ENCODE results near the gene KRT81.

DNA sequence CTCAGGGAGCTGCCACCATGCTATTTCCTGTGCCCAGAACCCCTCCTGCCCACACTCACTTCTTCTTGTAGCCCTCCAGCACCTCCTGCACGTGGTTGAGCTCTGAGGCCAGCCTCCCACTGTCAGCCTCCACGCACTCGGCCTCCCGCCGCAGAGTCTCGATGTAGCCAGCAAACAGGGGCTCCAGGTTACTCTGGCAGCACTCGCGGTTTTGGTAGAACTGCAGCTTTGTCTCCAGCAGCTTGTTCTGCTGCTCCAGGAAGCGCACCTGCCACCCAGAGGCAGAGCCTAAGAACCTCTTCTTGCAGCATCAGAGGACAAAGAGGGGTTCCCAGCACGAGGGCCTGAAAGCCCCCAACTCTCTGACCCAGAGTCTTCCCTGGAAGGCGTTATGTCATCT, 27.8 kb upstream of the KRT81 start:
- TF ChIP-seq, protein P1, sequence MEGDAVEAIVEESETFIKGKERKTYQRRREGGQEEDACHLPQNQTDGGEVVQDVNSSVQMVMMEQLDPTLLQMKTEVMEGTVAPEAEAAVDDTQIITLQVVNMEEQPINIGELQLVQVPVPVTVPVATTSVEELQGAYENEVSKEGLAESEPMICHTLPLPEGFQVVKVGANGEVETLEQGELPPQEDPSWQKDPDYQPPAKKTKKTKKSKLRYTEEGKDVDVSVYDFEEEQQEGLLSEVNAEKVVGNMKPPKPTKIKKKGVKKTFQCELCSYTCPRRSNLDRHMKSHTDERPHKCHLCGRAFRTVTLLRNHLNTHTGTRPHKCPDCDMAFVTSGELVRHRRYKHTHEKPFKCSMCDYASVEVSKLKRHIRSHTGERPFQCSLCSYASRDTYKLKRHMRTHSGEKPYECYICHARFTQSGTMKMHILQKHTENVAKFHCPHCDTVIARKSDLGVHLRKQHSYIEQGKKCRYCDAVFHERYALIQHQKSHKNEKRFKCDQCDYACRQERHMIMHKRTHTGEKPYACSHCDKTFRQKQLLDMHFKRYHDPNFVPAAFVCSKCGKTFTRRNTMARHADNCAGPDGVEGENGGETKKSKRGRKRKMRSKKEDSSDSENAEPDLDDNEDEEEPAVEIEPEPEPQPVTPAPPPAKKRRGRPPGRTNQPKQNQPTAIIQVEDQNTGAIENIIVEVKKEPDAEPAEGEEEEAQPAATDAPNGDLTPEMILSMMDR (conservative IDR thresholded peaks at IDR 0.05; ENCODE audit: low read length): peak; percentile 57
- no peak for TF ChIP-seq EZH2phosphoT487 (IDR thresholded peaks at IDR 0.05; ENCODE audit: borderline replicate concordance)
